Natural killer cell (primary cell): ENCODE results near the gene EXD3. TPM values are rescaled to one million over a fixed set of nuclear protein-coding genes. Genes with fewer than 3 reads are reported as not detected.

ENCODE experiments used
- ATAC-seq, 3 donors: fragments of 150-1000 bp in 2 of 3; fragments of 200-7000 bp in 1 of 3; cut with Tn5 transposase; 1 replicate in 1 of 3; 2 replicates in 2 of 3; pipeline ENCODE4 v1.10.0; 2021; ENCODE audit warnings: mild to moderate bottlenecking in 2 of 3, moderate library complexity in 2 of 3
- DNase-seq, 2 donors: peaks; one replicate each; pipeline versions ENCODE4 v3.0.0 to v3.0.0-alpha.2; 2013 to 2021; ENCODE audit warnings: mixed read lengths in 1 of 2
- H3K27ac ChIP-seq: one replicate; pipeline ENCODE4 v1.5.1; 2013; ENCODE audit warnings: mild to moderate bottlenecking, low read length
- H3K27me3 ChIP-seq: one replicate; pipeline ENCODE4 v1.6.1; 2013; ENCODE audit warnings: low read length; ENCODE audit not compliant: control insufficient read depth, insufficient read depth
- H3K36me3 ChIP-seq: one replicate; pipeline ENCODE4 v1.6.1; 2013; ENCODE audit warnings: low read length; ENCODE audit not compliant: control insufficient read depth, insufficient read depth
- H3K4me1 ChIP-seq: one replicate; pipeline ENCODE4 v1.6.1; 2013; ENCODE audit warnings: low read length; ENCODE audit not compliant: control insufficient read depth, insufficient read depth
- H3K4me3 ChIP-seq: one replicate; pipeline ENCODE4 v1.5.1; 2013; ENCODE audit warnings: low read length
- H3K9me3 ChIP-seq: one replicate; pipeline ENCODE4 v1.6.1; 2013; ENCODE audit warnings: low read length; ENCODE audit not compliant: control insufficient read depth, insufficient read depth
- H3K27ac Mint-ChIP-seq, 2 donors: one replicate each; pipeline ENCODE4 v1.8.0; 2022; ENCODE audit warnings: mild to moderate bottlenecking in 2 of 2, mixed read lengths in 2 of 2, moderate library complexity in 1 of 2
- H3K27me3 Mint-ChIP-seq, 2 donors: one replicate each; pipeline ENCODE4 v1.8.0; 2022; ENCODE audit warnings: low read depth in 2 of 2, mixed read lengths in 2 of 2
- H3K36me3 Mint-ChIP-seq: one replicate; pipeline ENCODE4 v1.8.0; 2022; ENCODE audit warnings: mixed read lengths
- H3K4me1 Mint-ChIP-seq, 2 donors: one replicate each; pipeline ENCODE4 v1.8.0; 2022; ENCODE audit warnings: mixed read lengths in 2 of 2
- H3K4me3 Mint-ChIP-seq: one replicate; pipeline ENCODE4 v1.8.0; 2022; ENCODE audit warnings: mild to moderate bottlenecking, moderate library complexity, mixed read lengths
- H3K9me3 Mint-ChIP-seq, 2 donors: one replicate each; pipeline ENCODE4 v1.8.0; 2022; ENCODE audit warnings: mixed read lengths in 2 of 2
- CTCF ChIP-seq: fragments of 200-600 bp; IDR thresholded peaks from one replicate; pipeline ENCODE4 v1.8.0; 2022; ENCODE audit warnings: antibody characterized with exemption
- WGBS: methylation state at CpG from one replicate; pipeline ENCODE4 v1.1.7; 2013; ENCODE audit warnings: missing lambda C conversion rate; ENCODE audit not compliant: insufficient coverage; 5-methylcytosine and 5-hydroxymethylcytosine counted together
- intact Hi-C: fragments of 100-400 bp; cut with micrococcal nuclease; formaldehyde crosslinking; loops from one replicate; pipeline ENCODE4 v1.14.2; 2022
- total RNA-seq, 4 donors: library from RNA; stranded (reverse); fragments of 120-200 nt in 1 of 4; gene quantifications; one replicate each; pipeline versions ENCODE4 v1.2.3 to v1.2.4, GENCODE V29; 2013 to 2022

The EXD3 gene
- total RNA-seq, 3 donors from 2014 or later (not counting 1 experiment from before 2014, with no cell fraction given): 28.0 to 35.3 (median 29.6) TPM

GRCh38 chr9:137317718-137318511 is 105.0 kb downstream of the EXD3 start:
- Mint-ChIP-seq H3K4me3 (no peak overlapping the region), H3K9me3 (no peaks in the 10 kb centered on the region), H3K27ac (no peak overlapping the region), H3K27me3 (no peaks in the 10 kb centered on the region), H3K36me3 (no peaks in the 10 kb centered on the region), H3K4me1 (peaks cover 5 to 16% of the 10 kb centered on the region in 2 donors)
- Histone ChIP-seq H3K4me1 (peaks cover 34% of the 10 kb centered on the region), H3K27me3 (peaks cover 5% of the 10 kb centered on the region), H3K36me3 (no peaks in the 10 kb centered on the region), H3K9me3 (no peaks in the 10 kb centered on the region), H3K4me3 (no peak overlapping the region), H3K27ac (no peak overlapping the region)
- intact Hi-C loops: no loop called here
- WGBS: 90% methylated on average over 24 of the region's 24 CpGs
- no peak for TF ChIP-seq CTCF
- no peak for DNase-seq
- ATAC-seq: no peak

- 95% methylated on average over 19 of the region's 19 CpGs for WGBS
- Mint-ChIP-seq H3K36me3 (no peaks in the 10 kb centered on the region), H3K4me1 (peaks cover 5 to 16% of the 10 kb centered on the region in 2 donors), H3K4me3 (no peak overlapping the region), H3K27ac (peak overlapping the region in 1 of 2 donors; percentile 49), H3K9me3 (no peaks in the 10 kb centered on the region), H3K27me3 (no peaks in the 10 kb centered on the region)
- ATAC-seq (no peak), DNase-seq (no peak)
- H3K27me3 ChIP-seq: peaks cover 5% of the 10 kb centered on the region
- no peak overlapping the region for H3K4me3 ChIP-seq
- intact Hi-C loops: no loop called here
- H3K36me3 ChIP-seq: no peaks in the 10 kb centered on the region
- H3K9me3 ChIP-seq: no peaks in the 10 kb centered on the region
- no peak overlapping the region for H3K27ac ChIP-seq
- no peak for TF ChIP-seq CTCF
- peaks cover 34% of the 10 kb centered on the region for H3K4me1 ChIP-seq
Observed at GRCh38 chr9:137317021-137317717, 105.8 kb downstream of the EXD3 start.

GRCh38 chr9:137316012-137316981 is 106.7 kb downstream of the EXD3 start:
- peak in 1 of 2 donors; percentile 22 for DNase-seq
- ATAC-seq: peak in 2 of 3 donors; percentile 46 to 55
- Mint-ChIP-seq H3K4me1 (peaks cover 5 to 16% of the 10 kb centered on the region in 2 donors), H3K27ac (peak overlapping the region in 1 of 2 donors; percentile 49), H3K27me3 (no peaks in the 10 kb centered on the region), H3K9me3 (no peaks in the 10 kb centered on the region), H3K4me3 (peak overlapping the region; percentile 57), H3K36me3 (no peaks in the 10 kb centered on the region)
- Histone ChIP-seq H3K27ac (no peak overlapping the region), H3K9me3 (no peaks in the 10 kb centered on the region), H3K27me3 (peaks cover 5% of the 10 kb centered on the region), H3K36me3 (no peaks in the 10 kb centered on the region), H3K4me1 (peaks cover 31% of the 10 kb centered on the region), H3K4me3 (no peak overlapping the region)
- 6% methylated on average over 72 of the region's 83 CpGs for WGBS
- TF ChIP-seq CTCF: no peak
- intact Hi-C loops: no loop called here
